Gastroesophageal sphincter (tissue), 4 donors: ENCODE data around the gene PIGR. TPM values are rescaled to one million over a fixed set of nuclear protein-coding genes. Genes with fewer than 3 reads are reported as not detected.

Source experiments
- ATAC-seq: fragments of 150-250 bp; one replicate; pipeline ENCODE4 v1.9.1; 2016; ENCODE audit warnings: mild to moderate bottlenecking, moderate library complexity
- H3K27ac ChIP-seq, 4 donors: fragments of 200-600 bp; sonication (generic) in 3 of 4; 1 replicate in 3 of 4; 2 replicates in 1 of 4; pipeline ENCODE4 v1.5.1; 2016 to 2019
- H3K27me3 ChIP-seq: fragments of 200-600 bp; sonication (generic); one replicate; pipeline ENCODE4 v1.5.1; 2019
- H3K36me3 ChIP-seq, 2 donors: fragments of 200-600 bp; sonication (generic); one replicate each; pipeline ENCODE4 v1.5.1; 2019; ENCODE audit warnings: control low read depth in 1 of 2
- H3K4me1 ChIP-seq, 3 donors: fragments of 200-600 bp; sonication (generic); 1 replicate in 2 of 3; 2 replicates in 1 of 3; pipeline ENCODE4 v1.5.1; 2016 to 2019; ENCODE audit warnings: control low read depth in 2 of 3
- H3K4me3 ChIP-seq, 2 donors: fragments of 200-600 bp; sonication (generic); one replicate each; pipeline ENCODE4 v1.5.1; 2019; ENCODE audit warnings: mild to moderate bottlenecking in 1 of 2, moderate library complexity in 1 of 2
- H3K9me3 ChIP-seq, 3 donors: fragments of 200-600 bp; sonication (generic); one replicate each; pipeline ENCODE4 v1.5.1; 2017 to 2019; ENCODE audit warnings: control low read depth in 2 of 3
- CTCF ChIP-seq, 4 experiments: fragments of 200-600 bp in 2 of 4; fragments of 450-650 bp in 2 of 4; sonication (generic) in 1 of 4; IDR thresholded peaks; one replicate each; pipeline ENCODE4 v1.5.1; 2017 to 2019; ENCODE audit warnings: antibody characterized with exemption in 4 of 4, mild to moderate bottlenecking in 2 of 4, moderate library complexity in 2 of 4
- EP300 ChIP-seq: sonication (generic); formaldehyde crosslinking; IDR thresholded peaks from one replicate; pipeline ENCODE4 v1.6.1; 2017; ENCODE audit warnings: antibody characterized with exemption, mild to moderate bottlenecking
- POLR2A ChIP-seq, 2 donors: fragments of 450-650 bp; IDR thresholded peaks; one replicate each; pipeline ENCODE4 v1.6.1; 2017; ENCODE audit warnings: antibody characterized with exemption in 2 of 2, mild to moderate bottlenecking in 2 of 2, moderate library complexity in 1 of 2
- POLR2AphosphoS5 ChIP-seq: sonication (generic); formaldehyde crosslinking; IDR thresholded peaks from one replicate; pipeline ENCODE4 v1.6.1; 2017; ENCODE audit warnings: antibody characterized with exemption
- WGBS, 2 donors: methylation state at CpG; one replicate each; pipeline ENCODE4 v1.1.5; 2018; ENCODE audit warnings: low coverage in 1 of 2; 5-methylcytosine and 5-hydroxymethylcytosine counted together
- total RNA-seq, 4 donors: library from RNA; depleted of rRNA; stranded (reverse); fragments of >200 nt; gene quantifications; one replicate each; pipeline ENCODE4 v1.1.0, GENCODE V29; 2016

The PIGR gene
- total RNA-seq, 4 donors from 2014 or later, result 0.16 to 256 (median 0.35) TPM

- TF ChIP-seq POLR2A (IDR thresholded peaks at IDR 0.05), result no peak
- TF ChIP-seq EP300, result no peak
- no peak for TF ChIP-seq POLR2AphosphoS5
- TF ChIP-seq CTCF (IDR thresholded peaks at IDR 0.05), result no peak
- Histone ChIP-seq H3K36me3 (no peaks in the 10 kb centered on the region), H3K27me3 (peaks cover 32% of the 10 kb centered on the region), H3K27ac (no peak overlapping the region), H3K9me3 (no peaks in the 10 kb centered on the region), H3K4me1 (no peaks in the 10 kb centered on the region), H3K4me3 (no peak overlapping the region)
- ATAC-seq, result no peak
- 79 to 88% methylated on average over 1 to 3 of the region's 3 CpGs for WGBS, 2 donors
These were observed 28.2 kb downstream of the PIGR start for GRCh38 chr1:206918076-206918475.

- Histone ChIP-seq H3K27me3 (peaks cover 37% of the 10 kb centered on the region), H3K9me3 (no peaks in the 10 kb centered on the region), H3K4me1 (peaks cover 0 to 13% (median 0%) of the 10 kb centered on the region in 3 donors), H3K4me3 (no peak overlapping the region), H3K27ac (no peak overlapping the region), H3K36me3 (no peaks in the 10 kb centered on the region)
- TF ChIP-seq POLR2A (IDR thresholded peaks at IDR 0.05) (no peak), CTCF (IDR thresholded peaks at IDR 0.05) (no peak), POLR2AphosphoS5 (no peak), EP300 (no peak)
- ATAC-seq, result no peak
- WGBS, 2 donors, result 40 to 78% methylated on average over 2 to 7 of the region's 8 CpGs
These were observed 30.1 kb downstream of the PIGR start for GRCh38 chr1:206916000-206916709.

GRCh38 chr1:206915030-206915735 lies 31.1 kb downstream of the PIGR start:
- ATAC-seq, result no peak
- TF ChIP-seq EP300 (no peak), POLR2AphosphoS5 (no peak), POLR2A (IDR thresholded peaks at IDR 0.05) (no peak), CTCF (IDR thresholded peaks at IDR 0.05) (no peak)
- H3K9me3 ChIP-seq, result no peaks in the 10 kb centered on the region
- WGBS, 2 donors, result 78 to 80% methylated on average over 5 to 12 of the region's 15 CpGs
- H3K4me3 ChIP-seq, result no peak overlapping the region
- no peak overlapping the region for H3K27ac ChIP-seq
- peaks cover 0 to 16% (median 0%) of the 10 kb centered on the region in 3 donors for H3K4me1 ChIP-seq
- H3K36me3 ChIP-seq, result no peaks in the 10 kb centered on the region
- H3K27me3 ChIP-seq, result peaks cover 42% of the 10 kb centered on the region

GRCh38 chr1:206913766-206914537 lies 32.3 kb downstream of the PIGR start:
- no peaks in the 10 kb centered on the region for H3K36me3 ChIP-seq
- H3K27me3 ChIP-seq, result peaks cover 54% of the 10 kb centered on the region
- TF ChIP-seq EP300 (no peak), POLR2A (IDR thresholded peaks at IDR 0.05) (no peak), CTCF (IDR thresholded peaks at IDR 0.05) (no peak), POLR2AphosphoS5 (no peak)
- H3K27ac ChIP-seq, result no peak overlapping the region
- H3K4me3 ChIP-seq, result no peak overlapping the region
- no peak for ATAC-seq
- H3K9me3 ChIP-seq, result no peaks in the 10 kb centered on the region
- peaks cover 0 to 28% (median 10%) of the 10 kb centered on the region in 3 donors for H3K4me1 ChIP-seq
- 74 to 80% methylated on average over 3 to 8 of the region's 12 CpGs for WGBS, 2 donors
